Activated CD8-positive, alpha-beta memory T cell treated with anti-CD3 and anti-CD28 coated beads, Interleukin-2, amount 50 U/mL, for 4 hours (primary cell): ENCODE measurements around the gene KCNH8.

ENCODE experiments used
- DNase-seq: peaks from one replicate; pipeline ENCODE4 v3.0.0-alpha.2; 2020

The KCNH8 gene

DNA sequence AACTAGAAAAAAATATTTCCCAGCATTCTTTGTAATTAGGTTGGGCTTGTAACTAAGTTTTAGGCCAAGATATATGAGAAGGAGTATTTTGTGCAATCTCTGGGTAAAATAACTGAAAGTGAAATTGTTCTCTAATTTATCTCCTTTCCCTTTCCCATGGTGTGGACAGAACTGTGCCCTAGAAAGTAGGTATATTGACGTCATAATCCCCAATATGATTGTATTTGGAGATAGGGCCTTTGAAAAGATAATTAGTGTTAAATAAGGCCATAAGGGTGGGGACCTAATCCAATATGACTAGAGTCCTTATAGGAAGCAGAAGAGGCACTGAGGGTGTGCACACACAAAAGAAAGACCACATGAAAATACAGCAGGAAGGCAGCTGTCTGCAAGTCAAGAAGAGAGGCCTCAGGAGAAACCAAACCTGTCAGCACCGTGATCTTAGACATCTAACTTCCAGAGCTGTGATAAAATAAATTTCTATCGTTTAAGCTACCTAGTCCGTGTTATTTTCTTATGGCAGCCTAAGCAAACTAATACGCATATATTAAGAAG lies 106.6 kb downstream of the KCNH8 start:
- no peak for DNase-seq

DNA sequence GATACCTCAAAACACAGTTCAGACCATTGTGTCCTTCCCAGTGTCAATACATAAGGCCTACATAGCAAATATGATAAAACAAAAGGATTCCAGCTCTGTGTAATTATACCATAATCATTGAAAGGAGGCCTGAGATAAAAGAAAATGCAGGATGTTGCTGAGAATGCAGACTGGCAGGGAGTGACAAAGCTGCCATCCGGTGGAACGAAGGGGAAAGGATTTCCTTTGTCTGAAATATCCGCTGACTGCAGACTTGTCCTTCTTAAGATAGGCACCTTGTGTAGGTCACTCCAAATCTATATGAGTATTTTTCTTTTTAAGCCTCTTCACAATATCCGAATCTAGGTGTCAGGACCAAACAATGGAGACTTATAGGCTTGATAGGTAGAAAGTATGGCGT lies 108.0 kb downstream of the KCNH8 start:
- DNase-seq: no peak

GRCh38 chr3:19263606-19264005 lies 115.3 kb downstream of the KCNH8 start:
- DNase-seq: no peak

DNA sequence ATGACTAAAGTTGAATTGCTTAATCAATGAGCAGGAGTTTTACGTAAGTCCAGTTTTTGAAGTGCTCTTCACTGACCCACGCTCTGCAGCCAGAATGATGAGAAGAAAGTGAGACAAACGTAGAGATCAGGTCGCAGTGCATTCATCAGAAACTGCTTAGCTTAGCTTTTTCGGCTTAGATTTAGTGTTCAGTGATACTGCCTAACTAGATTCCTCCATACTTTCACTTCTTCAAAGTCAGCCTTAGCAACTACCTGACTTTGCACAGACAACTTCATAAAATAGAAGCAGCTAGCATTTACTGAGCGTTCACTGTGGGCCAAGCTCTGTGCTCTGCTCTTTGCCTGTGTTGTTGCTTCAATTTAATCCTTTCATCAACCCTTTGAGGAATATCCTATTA lies 116.1 kb downstream of the KCNH8 start:
- DNase-seq: no peak

DNA sequence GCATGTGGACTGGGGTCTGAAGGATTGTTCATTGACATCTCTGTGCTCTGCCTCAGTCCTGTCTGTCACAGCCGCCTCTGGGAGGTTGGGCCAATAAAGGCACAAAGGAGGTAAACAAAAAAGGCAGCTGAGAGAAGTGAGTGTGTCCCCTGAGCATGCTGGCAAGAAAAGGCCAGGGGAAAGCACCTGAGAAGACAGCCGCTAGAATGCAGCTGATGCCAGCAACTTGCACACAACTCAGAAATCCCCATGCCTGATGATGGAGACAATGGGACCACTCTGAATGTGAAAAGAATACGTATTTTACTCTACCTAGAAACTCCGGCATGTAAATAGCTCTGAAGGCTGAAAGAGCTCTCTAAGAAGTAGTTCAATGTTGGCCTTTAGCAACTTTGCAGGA lies 118.7 kb downstream of the KCNH8 start:
- no peak for DNase-seq

- DNase-seq: no peak
Observed at GRCh38 chr3:19270481-19270880, 122.2 kb downstream of the KCNH8 start.

DNA sequence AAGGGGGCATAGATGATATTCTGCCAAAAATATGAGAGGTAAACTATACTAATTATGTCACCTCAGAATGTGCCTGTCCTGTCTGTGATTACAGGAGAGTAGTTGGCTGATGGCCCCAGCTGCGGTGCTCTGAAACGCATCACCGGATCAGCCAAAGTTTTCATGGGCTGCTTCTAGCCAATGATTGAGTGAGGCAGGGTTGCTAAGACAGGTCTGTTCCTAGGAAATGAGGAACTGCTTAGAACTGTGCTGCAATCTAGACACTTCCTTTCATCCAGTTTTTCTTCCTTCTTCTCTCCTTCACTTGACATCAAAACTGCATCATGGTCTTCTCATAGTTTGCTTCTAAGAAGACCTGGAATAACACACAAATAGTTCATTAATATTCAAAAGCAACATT lies 124.0 kb downstream of the KCNH8 start:
- DNase-seq: no peak

DNA sequence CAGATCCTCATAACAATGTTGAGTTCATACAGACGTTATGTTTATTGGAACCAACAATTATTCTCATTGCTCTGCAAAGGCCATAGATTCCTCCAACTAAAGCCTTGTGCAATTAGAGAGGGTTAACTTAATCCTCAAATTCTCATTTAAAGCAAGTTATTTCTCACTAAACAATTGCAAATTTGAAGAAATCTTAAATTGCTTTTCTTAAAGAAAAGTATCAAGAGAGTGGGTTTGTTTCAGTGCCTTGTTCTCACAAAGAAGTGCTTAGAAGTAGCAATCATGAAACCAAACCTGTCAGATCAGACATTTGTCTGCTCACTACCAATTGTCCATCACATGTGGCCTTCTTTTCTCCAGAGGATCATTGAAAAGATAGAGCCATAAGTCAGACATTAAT lies 124.8 kb downstream of the KCNH8 start:
- no peak for DNase-seq

DNA sequence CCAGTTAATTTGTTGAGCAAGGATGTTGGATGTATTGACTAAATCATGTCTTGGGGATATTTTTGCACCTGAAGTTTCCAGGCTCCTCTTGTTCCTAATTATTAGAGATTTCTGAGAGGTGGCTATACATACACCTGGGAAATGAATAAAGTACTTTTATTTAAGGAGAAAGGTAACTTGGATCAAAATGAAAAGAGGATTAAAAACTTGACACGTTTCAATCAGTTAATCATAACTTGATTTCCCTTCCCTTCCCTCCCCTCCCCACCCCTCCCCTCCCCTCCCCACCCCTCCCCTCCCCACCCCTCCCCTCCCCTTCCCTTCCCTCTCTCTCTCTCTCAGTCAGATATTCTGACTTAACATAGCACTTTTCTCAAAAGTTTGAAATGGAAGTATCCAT lies 126.3 kb downstream of the KCNH8 start:
- no peak for DNase-seq

DNA sequence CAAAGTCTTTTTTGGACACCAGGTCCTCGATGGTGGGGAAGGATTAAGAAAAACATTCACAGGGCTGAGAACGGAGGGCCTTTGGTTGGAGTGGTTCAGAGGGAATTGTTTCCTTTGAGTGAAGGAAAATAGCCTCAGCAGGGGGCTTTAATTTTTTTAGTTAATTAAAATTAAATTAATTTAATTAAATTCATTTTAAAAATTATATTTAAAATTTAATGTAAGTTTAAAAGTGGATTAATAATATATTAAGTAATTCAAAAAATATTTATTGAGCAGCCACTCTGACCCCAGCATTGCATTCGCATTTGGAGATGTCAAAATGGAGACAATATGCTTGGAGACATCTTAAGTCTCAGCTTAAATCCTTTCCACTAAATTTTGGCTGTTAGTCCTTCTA lies 136.7 kb downstream of the KCNH8 start:
- no peak for DNase-seq

- no peak for DNase-seq
Observed at GRCh38 chr3:19293295-19293694, 145.0 kb downstream of the KCNH8 start.

- DNase-seq: no peak
Observed at GRCh38 chr3:19295208-19295607, 146.9 kb downstream of the KCNH8 start.

- DNase-seq: no peak
Observed at GRCh38 chr3:19331931-19332330, 183.6 kb downstream of the KCNH8 start.

DNA sequence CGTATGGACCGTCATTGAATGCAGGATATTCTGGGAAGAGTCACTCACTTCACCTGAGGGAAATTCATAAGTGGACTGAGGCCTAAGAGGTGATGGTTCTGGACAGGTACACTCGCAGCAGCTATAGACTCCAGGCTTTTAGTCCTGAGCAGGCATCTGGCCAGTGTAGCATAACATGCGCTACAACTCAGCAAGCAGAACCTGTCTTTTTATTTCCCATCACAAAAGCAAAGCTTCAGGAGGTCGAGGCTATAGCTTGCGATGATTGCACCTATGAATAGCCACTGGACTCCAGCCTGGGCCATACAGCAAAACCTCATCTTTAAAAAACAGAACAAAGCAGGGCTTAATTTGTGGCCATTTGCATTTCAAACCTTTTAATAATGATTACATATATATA lies 185.8 kb downstream of the KCNH8 start:
- DNase-seq: no peak

DNA sequence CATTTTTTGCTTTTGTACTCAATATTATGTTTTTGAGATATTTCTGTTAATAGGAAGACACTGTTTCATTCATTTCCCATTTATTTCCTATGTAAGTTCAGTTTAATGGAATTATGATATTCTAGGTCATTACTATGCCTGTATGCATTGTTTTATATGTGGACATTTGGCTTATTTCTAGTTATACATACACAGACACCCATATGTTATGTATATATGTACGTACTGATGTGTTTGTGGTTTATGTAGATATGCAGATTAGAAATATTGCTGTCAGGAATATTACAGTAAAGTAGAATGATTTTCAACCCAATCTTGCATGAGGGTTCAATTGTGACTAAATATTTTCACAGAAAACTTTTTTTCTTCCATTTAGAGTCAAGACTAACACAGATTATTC lies 190.5 kb downstream of the KCNH8 start:
- DNase-seq: no peak

DNA sequence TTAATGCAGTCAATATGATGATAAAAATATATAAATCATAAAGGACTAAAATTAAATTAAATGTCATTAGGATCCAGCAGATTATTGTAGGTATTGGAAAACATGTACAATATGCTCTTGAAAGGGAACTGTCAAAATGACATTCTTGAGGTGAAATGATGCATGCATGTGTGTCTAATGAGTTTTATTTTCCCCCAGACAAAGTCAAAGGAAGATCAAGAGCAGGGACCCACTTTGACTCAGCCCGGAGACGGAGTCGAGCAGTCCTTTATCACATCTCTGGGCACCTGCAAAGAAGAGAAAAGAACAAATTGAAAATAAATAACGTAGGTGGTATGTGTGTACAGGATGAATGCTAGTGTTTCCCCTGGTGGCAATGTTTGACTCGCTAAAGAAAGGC lies 194.1 kb downstream of the KCNH8 start:
- DNase-seq: no peak

- no peak for DNase-seq
Observed at GRCh38 chr3:19346759-19347158, 198.4 kb downstream of the KCNH8 start.

GRCh38 chr3:19347671-19348070 lies 199.4 kb downstream of the KCNH8 start:
- no peak for DNase-seq

GRCh38 chr3:19348500-19348899 lies 200.2 kb downstream of the KCNH8 start:
- DNase-seq: no peak

DNA sequence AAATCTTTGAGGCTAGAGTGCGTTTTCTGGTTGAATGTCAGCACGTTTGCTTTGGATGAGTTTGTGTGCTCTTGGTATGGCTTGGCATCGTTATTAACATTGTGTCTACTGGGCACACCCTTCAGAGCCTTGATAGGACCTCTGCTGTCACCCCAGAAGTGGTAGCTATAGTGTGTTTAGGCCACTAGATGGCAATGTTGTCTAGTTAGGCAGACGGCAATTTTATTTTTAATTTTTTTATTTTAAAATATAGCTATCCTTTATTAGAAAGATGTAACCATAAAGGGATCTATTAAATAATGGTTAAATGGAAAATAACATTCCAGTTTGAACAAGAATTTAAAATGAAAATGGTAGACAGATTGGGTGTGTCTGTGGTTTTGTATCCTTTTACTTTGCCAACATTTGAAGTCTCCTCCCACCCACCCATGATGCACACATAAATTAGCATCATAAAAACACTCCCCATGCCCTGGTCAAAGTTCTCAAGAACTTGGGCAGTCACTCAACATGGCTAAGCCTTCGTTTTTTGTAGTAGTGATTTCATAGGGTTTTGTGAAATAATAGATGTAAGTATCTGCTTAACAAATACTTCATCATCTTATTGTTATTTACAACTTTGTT lies 200.7 kb downstream of the KCNH8 start:
- DNase-seq: no peak

GRCh38 chr3:19357947-19358346 lies 209.6 kb downstream of the KCNH8 start:
- no peak for DNase-seq

DNA sequence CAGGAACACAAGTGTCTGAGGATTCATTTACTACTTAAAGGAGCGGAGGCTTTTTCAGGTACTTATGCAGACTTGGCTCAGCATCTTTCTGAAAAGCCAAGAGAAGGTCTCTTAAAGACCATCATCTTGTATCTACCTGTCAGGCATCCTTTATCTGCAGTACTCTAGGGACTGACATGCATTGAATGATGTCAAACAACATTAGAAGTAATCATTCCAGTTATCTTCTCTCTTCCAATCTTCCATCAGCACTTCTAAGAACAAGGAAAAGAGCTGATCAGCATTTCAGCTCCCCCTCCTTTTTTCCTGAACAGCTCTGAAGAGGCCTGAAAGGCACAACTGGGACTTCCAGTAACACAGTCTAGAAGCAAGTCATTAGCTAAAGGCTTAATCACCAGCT lies 214.8 kb downstream of the KCNH8 start:
- no peak for DNase-seq

- no peak for DNase-seq
Observed at GRCh38 chr3:19364148-19364547, 215.8 kb downstream of the KCNH8 start.

- no peak for DNase-seq
Observed at GRCh38 chr3:19365471-19365870, 217.2 kb downstream of the KCNH8 start.

GRCh38 chr3:19384868-19385267 lies 236.6 kb downstream of the KCNH8 start:
- no peak for DNase-seq
